Thyroid gland (tissue), 4 donors: ENCODE data around the gene VCAN.

Experiments used
- CTCF ChIP-seq, 6 experiments: fragments of 200-600 bp in 3 of 6; fragments of 450-650 bp in 3 of 6; sonication (generic) in 3 of 6; IDR thresholded peaks; one replicate each; pipeline ENCODE4 v1.5.1; 2016 to 2019; ENCODE audit warnings: antibody characterized with exemption in 6 of 6, mild to moderate bottlenecking in 2 of 6, inconsistent platforms in 1 of 6, moderate library complexity in 1 of 6
- POLR2A ChIP-seq, 2 donors: fragments of 450-650 bp; IDR thresholded peaks; one replicate each; pipeline ENCODE4 v1.6.1; 2017; ENCODE audit warnings: antibody characterized with exemption in 2 of 2, mild to moderate bottlenecking in 2 of 2, moderate library complexity in 1 of 2

- TF ChIP-seq CTCF (IDR thresholded peaks at IDR 0.05) (no peak), POLR2A (IDR thresholded peaks at IDR 0.05) (no peak)
These were observed 46.9 kb downstream of the VCAN start for GRCh38 chr5:83518319-83519061.
